B cell (primary cell): Measurements from ENCODE around the gene FCER1G. TPM values are rescaled to one million over a fixed set of nuclear protein-coding genes. Genes with fewer than 3 reads are reported as not detected.

Experiments used
- ATAC-seq: fragments of 200-7000 bp; cut with Tn5 transposase; one replicate; pipeline ENCODE4 v1.10.0; 2021; ENCODE audit warnings: low read depth, mild to moderate bottlenecking, moderate number of reproducible peaks, moderate library complexity
- CTCF ChIA-PET: fragments of 350-600 bp; sonication (Branson Sonifier 250); formaldehyde crosslinking; loops from one replicate; lab custom pipeline; 2021; ENCODE audit warnings: antibody characterized with exemption, inconsistent platforms; lab: Charles Lee
- POLR2A ChIA-PET: fragments of 350-600 bp; sonication (Branson Sonifier 250); formaldehyde crosslinking; loops from one replicate; lab custom pipeline; 2021; ENCODE audit warnings: antibody characterized with exemption; lab: Charles Lee
- DNase-seq: peaks from one replicate; pipeline ENCODE4 v3.0.0; 2013
- H2AFZ ChIP-seq: 2 replicates; pipeline ENCODE4 v1.6.1; 2012; ENCODE audit warnings: mild to moderate bottlenecking, low read depth, low read length; ENCODE audit not compliant: insufficient read depth, poor library complexity, severe bottlenecking
- H3K27ac ChIP-seq, 2 donors: 1 replicate in 1 of 2; 2 replicates in 1 of 2; pipeline ENCODE4 v1.5.1; 2012 to 2013; ENCODE audit warnings: low read length in 2 of 2, mild to moderate bottlenecking in 2 of 2, moderate library complexity in 1 of 2
- H3K27me3 ChIP-seq, 4 experiments: fragments of 200-600 bp in 1 of 4; sonication (generic) in 1 of 4; replicated peaks in 1 of 4; 1 replicate in 2 of 4; 2 replicates in 2 of 4; pipeline versions ENCODE4 v1.6.1 to v1.7.0; 2013 to 2016; ENCODE audit warnings: low read length in 3 of 4, mild to moderate bottlenecking in 2 of 4, mixed read lengths in 1 of 4, moderate library complexity in 1 of 4; ENCODE audit not compliant: insufficient read depth in 4 of 4, control insufficient read depth in 3 of 4; ENCODE audit errors: control extremely low read depth in 1 of 4
- H3K36me3 ChIP-seq, 2 experiments: replicated peaks in 1 of 2; 1 replicate in 1 of 2; 2 replicates in 1 of 2; pipeline versions ENCODE4 v1.6.1 to v1.7.1; 2013; ENCODE audit warnings: low read length in 1 of 2; ENCODE audit not compliant: insufficient read depth in 2 of 2, control insufficient read depth in 1 of 2; ENCODE audit errors: control extremely low read depth in 1 of 2, extremely low read depth in 1 of 2
- H3K4me1 ChIP-seq, 2 donors: fragments of 200-600 bp in 1 of 2; sonication (generic) in 1 of 2; 1 replicate in 1 of 2; 2 replicates in 1 of 2; pipeline versions ENCODE4 v1.5.1 to v1.6.1; 2013 to 2017; ENCODE audit warnings: low read length in 2 of 2; ENCODE audit not compliant: control insufficient read depth in 2 of 2, insufficient read depth in 2 of 2
- H3K4me2 ChIP-seq: replicated peaks from 2 replicates; pipeline ENCODE3; 2012; ENCODE audit warnings: mild to moderate bottlenecking, low read depth, low read length; ENCODE audit not compliant: poor library complexity, severe bottlenecking
- H3K4me3 ChIP-seq, 5 experiments: fragments of 200-600 bp in 1 of 5; sonication (generic) in 1 of 5; 1 replicate in 3 of 5; 2 replicates in 2 of 5; pipeline versions ENCODE4 v1.5.1 to v1.7.0; 2011 to 2016; ENCODE audit warnings: low read length in 4 of 5, mild to moderate bottlenecking in 4 of 5, low read depth in 2 of 5, control low read depth in 1 of 5, moderate library complexity in 1 of 5; ENCODE audit not compliant: insufficient read depth in 1 of 5; ENCODE audit errors: control extremely low read depth in 1 of 5, extremely low read depth in 1 of 5
- H3K79me2 ChIP-seq: fragments of 200-600 bp; sonication (generic); one replicate; pipeline ENCODE4 v1.6.0; 2016; ENCODE audit warnings: low read length; ENCODE audit not compliant: control insufficient read depth, insufficient read depth
- H3K9ac ChIP-seq: fragments of 200-600 bp; sonication (generic); 2 replicates; pipeline ENCODE4 v1.6.1; 2017; ENCODE audit warnings: mild to moderate bottlenecking, low read length, moderate library complexity
- H3K9me3 ChIP-seq, 3 donors: one replicate each; pipeline versions ENCODE4 v1.6.1 to v1.7.1; 2013; ENCODE audit warnings: low read length in 2 of 3; ENCODE audit not compliant: control insufficient read depth in 2 of 3, insufficient read depth in 1 of 3; ENCODE audit errors: control extremely low read depth in 1 of 3
- H4K20me1 ChIP-seq: 2 replicates; pipeline ENCODE4 v1.6.0; 2012; ENCODE audit warnings: mild to moderate bottlenecking, low read length; ENCODE audit not compliant: insufficient read depth, control insufficient read depth, poor library complexity, severe bottlenecking
- H3K27ac Mint-ChIP-seq: one replicate; pipeline ENCODE4 v1.8.0; 2021; ENCODE audit warnings: mixed read lengths
- H3K27me3 Mint-ChIP-seq: one replicate; pipeline ENCODE4 v1.8.0; 2021; ENCODE audit warnings: mixed read lengths
- H3K4me1 Mint-ChIP-seq: one replicate; pipeline ENCODE4 v1.8.0; 2021; ENCODE audit warnings: mixed read lengths
- H3K4me3 Mint-ChIP-seq: one replicate; pipeline ENCODE4 v1.8.0; 2021; ENCODE audit warnings: mixed read lengths
- H3K9me3 Mint-ChIP-seq: one replicate; pipeline ENCODE4 v1.8.0; 2022; ENCODE audit warnings: mixed read lengths; ENCODE audit not compliant: insufficient read depth
- CTCF ChIP-seq: fragments of 200-600 bp; IDR thresholded peaks from one replicate; pipeline ENCODE4 v1.8.0; 2022; ENCODE audit warnings: antibody characterized with exemption, mild to moderate bottlenecking
- EZH2 ChIP-seq: IDR thresholded peaks from 2 replicates; pipeline ENCODE4 v1.6.1; 2012; ENCODE audit warnings: borderline replicate concordance, low read depth, mild to moderate bottlenecking, moderate library complexity, low read length; ENCODE audit not compliant: insufficient read depth, poor library complexity, severe bottlenecking
- WGBS: methylation state at CpG from one replicate; pipeline ENCODE4 v1.1.5; 2013; ENCODE audit warnings: missing lambda C conversion rate; ENCODE audit not compliant: insufficient coverage; 5-methylcytosine and 5-hydroxymethylcytosine counted together
- intact Hi-C: fragments of 100-400 bp; cut with micrococcal nuclease; formaldehyde crosslinking; loops from one replicate; pipeline ENCODE4 v1.10.0; 2022
- polyA plus RNA-seq: library from polyadenylated mRNA; depleted of rRNA; stranded (reverse); fragments of >200 nt; gene quantifications from 2 replicates; pipeline ENCODE4 v1.2.3, GENCODE V29; 2012
- total RNA-seq, 2 donors: library from RNA; stranded (reverse); fragments of 120-200 nt in 1 of 2; gene quantifications; 1 replicate in 1 of 2; 2 replicates in 1 of 2; pipeline versions ENCODE4 v1.2.3 to v1.2.4, GENCODE V29; 2013 to 2022

The FCER1G gene
- total and polyA plus RNA-seq, 2 donors (not counting 1 experiment from before 2014, with no cell fraction given) = 0.76 to 13.6 TPM

DNA sequence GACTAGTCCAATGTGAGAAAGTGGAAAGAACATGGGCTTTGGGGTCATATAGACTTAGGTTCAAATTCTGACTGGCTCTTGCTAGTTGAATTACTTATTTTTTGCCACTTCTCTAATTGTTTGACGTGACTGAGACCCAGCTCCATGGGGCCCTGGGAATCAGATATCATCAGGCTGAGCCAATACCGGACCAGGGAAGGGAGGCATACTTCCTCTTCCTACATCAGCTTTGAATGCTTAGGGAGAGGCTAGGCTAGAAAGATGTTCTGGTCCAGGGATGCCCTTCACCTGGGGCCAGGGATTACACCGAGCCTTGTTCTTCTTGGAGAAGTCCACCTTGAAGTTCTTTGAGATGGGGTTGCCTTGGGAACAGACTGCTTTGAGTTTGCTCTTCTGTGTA lies 26.6 kb downstream of the FCER1G start:
- H2AFZ ChIP-seq = no peak overlapping the region
- Mint-ChIP-seq H3K9me3 (no peaks in the 10 kb centered on the region), H3K27ac (no peak overlapping the region), H3K4me3 (no peak overlapping the region), H3K4me1 (peaks cover 2% of the 10 kb centered on the region), H3K27me3 (peaks cover 19% of the 10 kb centered on the region)
- no peaks in the 10 kb centered on the region for H3K9me3 ChIP-seq
- no peak overlapping the region for H3K27ac ChIP-seq
- H3K4me2 ChIP-seq = no peak overlapping the region
- ChIA-PET POLR2A (no interaction called here), CTCF (no interaction called here)
- no peaks in the 10 kb centered on the region for H3K4me1 ChIP-seq
- no peak overlapping the region for H3K9ac ChIP-seq
- H3K36me3 ChIP-seq = no peaks in the 10 kb centered on the region
- WGBS = 90% methylated on average over 2 of the region's 3 CpGs
- no peak for TF ChIP-seq EZH2
- no peak for TF ChIP-seq CTCF
- intact Hi-C loops = no loop called here
- H3K27me3 ChIP-seq = peaks cover 0 to 9% (median 0%) of the 10 kb centered on the region in 4 experiments
- H3K79me2 ChIP-seq = no peaks in the 10 kb centered on the region
- no peak for DNase-seq
- H4K20me1 ChIP-seq = no peaks in the 10 kb centered on the region
- ATAC-seq = no peak
- H3K4me3 ChIP-seq = no peak overlapping the region

GRCh38 chr1:161242313-161242712 lies 27.2 kb downstream of the FCER1G start:
- intact Hi-C loops = no loop called here
- Histone ChIP-seq H3K27ac (no peak overlapping the region), H3K4me1 (no peaks in the 10 kb centered on the region), H3K4me2 (no peak overlapping the region), H3K27me3 (peaks cover 0 to 9% (median 0%) of the 10 kb centered on the region in 4 experiments), H3K9me3 (no peaks in the 10 kb centered on the region), H2AFZ (no peak overlapping the region), H4K20me1 (no peaks in the 10 kb centered on the region), H3K36me3 (no peaks in the 10 kb centered on the region), H3K79me2 (no peaks in the 10 kb centered on the region), H3K4me3 (no peak overlapping the region), H3K9ac (no peak overlapping the region)
- peaks cover 2% of the 10 kb centered on the region for H3K4me1 Mint-ChIP-seq
- H3K9me3 Mint-ChIP-seq = no peaks in the 10 kb centered on the region
- WGBS = 17% methylated on average over 1 of the region's 2 CpGs
- DNase-seq (no peak), ATAC-seq (no peak)
- peaks cover 18% of the 10 kb centered on the region for H3K27me3 Mint-ChIP-seq
- no peak overlapping the region for H3K4me3 Mint-ChIP-seq
- TF ChIP-seq EZH2 (no peak), CTCF (no peak)
- H3K27ac Mint-ChIP-seq = no peak overlapping the region
- POLR2A ChIA-PET = no interaction called here
- CTCF ChIA-PET = no interaction called here
